ENCODE measurements around the gene TMEM203. TPM values are rescaled to one million over a fixed set of nuclear protein-coding genes. Genes with fewer than 3 reads are reported as not detected.

TMEM203 gene
- total and polyA plus RNA-seq, 2 of the 13 experiments (the other 11 are each of a cell fraction or from before 2014, with no cell fraction given): 23.4 to 36.7 TPM

DNA sequence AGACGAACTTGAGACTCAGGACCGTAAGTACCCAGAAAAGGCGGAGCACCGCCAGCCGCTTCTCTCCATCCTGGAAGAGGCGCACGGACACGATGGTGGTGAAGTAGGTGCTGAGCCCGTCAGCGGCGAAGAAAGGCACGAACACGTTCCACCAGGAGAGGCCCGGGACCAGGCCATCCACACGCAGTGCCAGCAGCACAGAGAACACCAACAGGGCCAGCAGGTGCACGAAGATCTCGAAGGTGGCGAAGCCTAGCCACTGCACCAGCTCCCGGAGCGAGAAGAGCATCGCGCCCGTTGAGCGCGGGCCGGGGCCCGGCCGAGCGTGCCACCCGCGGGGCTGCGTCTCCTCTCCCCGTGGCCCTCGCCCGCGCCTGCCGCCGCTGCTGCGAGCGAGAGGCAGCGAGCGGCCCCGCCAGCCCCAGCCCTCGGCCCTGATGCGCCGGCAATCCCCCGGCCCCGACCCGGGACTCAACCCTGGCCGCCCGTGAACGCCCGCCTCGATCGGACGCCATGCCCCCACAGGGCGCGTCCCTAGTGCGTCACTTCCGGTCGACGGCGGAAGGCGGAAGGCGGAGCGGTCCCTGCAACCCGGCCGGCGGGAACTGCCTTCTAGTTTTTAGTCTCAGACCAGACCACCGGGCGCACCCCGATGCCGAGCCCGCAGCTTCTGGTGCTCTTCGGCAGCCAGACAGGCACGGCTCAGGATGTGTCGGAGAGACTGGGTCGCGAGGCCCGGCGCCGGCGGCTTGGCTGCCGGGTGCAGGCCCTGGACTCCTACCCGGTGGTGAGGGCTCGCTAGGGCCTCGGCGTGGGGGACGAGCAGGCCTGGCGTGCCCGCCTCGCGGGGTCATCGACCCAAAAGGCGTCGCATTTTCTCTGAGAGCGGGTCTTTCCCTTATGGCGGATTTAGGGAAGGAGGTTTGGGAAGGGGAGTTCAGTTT lies at the start of gene TMEM203, which contains the start of gene NDOR1 (continued):
- 0 out of 2 replicates have a peak, but pooled peaks have one; percentile 41 for TF ChIP-seq ZNF234 (CRISPR knock-in tag; conservative IDR thresholded peaks at IDR 0.05)
- TF ChIP-seq, protein P1, sequence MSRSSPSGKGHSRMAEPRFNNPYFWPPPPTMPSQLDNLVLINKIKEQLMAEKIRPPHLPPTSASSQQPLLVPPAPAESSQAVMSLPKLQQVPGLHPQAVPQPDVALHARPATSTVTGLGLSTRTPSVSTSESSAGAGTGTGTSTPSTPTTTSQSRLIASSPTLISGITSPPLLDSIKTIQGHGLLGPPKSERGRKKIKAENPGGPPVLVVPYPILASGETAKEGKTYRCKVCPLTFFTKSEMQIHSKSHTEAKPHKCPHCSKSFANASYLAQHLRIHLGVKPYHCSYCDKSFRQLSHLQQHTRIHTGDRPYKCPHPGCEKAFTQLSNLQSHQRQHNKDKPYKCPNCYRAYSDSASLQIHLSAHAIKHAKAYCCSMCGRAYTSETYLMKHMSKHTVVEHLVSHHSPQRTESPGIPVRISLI (CRISPR knock-in tag; IDR thresholded peaks at IDR 0.05; ENCODE audit: borderline replicate concordance): no peak
- TF ChIP-seq, protein P2, sequence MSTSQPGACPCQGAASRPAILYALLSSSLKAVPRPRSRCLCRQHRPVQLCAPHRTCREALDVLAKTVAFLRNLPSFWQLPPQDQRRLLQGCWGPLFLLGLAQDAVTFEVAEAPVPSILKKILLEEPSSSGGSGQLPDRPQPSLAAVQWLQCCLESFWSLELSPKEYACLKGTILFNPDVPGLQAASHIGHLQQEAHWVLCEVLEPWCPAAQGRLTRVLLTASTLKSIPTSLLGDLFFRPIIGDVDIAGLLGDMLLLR (CRISPR knock-in tag; IDR thresholded peaks at IDR 0.05): peak; percentile 42; the same call in 1 of the 2 replicates
- no peak for TF ChIP-seq ZNF678 (CRISPR knock-in tag; IDR thresholded peaks at IDR 0.05)
- no peak for TF ChIP-seq TCF7L2 (IDR thresholded peaks at IDR 0.05; ENCODE audit: low read depth, low read length)
- TF ChIP-seq, protein P3, sequence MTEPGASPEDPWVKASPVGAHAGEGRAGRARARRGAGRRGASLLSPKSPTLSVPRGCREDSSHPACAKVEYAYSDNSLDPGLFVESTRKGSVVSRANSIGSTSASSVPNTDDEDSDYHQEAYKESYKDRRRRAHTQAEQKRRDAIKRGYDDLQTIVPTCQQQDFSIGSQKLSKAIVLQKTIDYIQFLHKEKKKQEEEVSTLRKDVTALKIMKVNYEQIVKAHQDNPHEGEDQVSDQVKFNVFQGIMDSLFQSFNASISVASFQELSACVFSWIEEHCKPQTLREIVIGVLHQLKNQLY (CRISPR knock-in tag; IDR thresholded peaks at IDR 0.05): no peak; the same call in 1 of the 2 replicates
- no peak for TF ChIP-seq GLI4 (CRISPR knock-in tag; IDR thresholded peaks at IDR 0.05; ENCODE audit: borderline replicate concordance)
- no peak for TF ChIP-seq PPARG (CRISPR knock-in tag; conservative IDR thresholded peaks at IDR 0.05)
- TF ChIP-seq FOXA3 (CRISPR knock-in tag; IDR thresholded peaks at IDR 0.05): peak; percentile 48; the same call in 1 of the 2 replicates
- TF ChIP-seq, protein P4, sequence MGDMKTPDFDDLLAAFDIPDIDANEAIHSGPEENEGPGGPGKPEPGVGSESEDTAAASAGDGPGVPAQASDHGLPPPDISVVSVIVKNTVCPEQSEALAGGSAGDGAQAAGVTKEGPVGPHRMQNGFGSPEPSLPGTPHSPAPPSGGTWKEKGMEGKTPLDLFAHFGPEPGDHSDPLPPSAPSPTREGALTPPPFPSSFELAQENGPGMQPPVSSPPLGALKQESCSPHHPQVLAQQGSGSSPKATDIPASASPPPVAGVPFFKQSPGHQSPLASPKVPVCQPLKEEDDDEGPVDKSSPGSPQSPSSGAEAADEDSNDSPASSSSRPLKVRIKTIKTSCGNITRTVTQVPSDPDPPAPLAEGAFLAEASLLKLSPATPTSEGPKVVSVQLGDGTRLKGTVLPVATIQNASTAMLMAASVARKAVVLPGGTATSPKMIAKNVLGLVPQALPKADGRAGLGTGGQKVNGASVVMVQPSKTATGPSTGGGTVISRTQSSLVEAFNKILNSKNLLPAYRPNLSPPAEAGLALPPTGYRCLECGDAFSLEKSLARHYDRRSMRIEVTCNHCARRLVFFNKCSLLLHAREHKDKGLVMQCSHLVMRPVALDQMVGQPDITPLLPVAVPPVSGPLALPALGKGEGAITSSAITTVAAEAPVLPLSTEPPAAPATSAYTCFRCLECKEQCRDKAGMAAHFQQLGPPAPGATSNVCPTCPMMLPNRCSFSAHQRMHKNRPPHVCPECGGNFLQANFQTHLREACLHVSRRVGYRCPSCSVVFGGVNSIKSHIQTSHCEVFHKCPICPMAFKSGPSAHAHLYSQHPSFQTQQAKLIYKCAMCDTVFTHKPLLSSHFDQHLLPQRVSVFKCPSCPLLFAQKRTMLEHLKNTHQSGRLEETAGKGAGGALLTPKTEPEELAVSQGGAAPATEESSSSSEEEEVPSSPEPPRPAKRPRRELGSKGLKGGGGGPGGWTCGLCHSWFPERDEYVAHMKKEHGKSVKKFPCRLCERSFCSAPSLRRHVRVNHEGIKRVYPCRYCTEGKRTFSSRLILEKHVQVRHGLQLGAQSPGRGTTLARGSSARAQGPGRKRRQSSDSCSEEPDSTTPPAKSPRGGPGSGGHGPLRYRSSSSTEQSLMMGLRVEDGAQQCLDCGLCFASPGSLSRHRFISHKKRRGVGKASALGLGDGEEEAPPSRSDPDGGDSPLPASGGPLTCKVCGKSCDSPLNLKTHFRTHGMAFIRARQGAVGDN (CRISPR knock-in tag; IDR thresholded peaks at IDR 0.05): peak; percentile 77
- TF ChIP-seq, protein P5, sequence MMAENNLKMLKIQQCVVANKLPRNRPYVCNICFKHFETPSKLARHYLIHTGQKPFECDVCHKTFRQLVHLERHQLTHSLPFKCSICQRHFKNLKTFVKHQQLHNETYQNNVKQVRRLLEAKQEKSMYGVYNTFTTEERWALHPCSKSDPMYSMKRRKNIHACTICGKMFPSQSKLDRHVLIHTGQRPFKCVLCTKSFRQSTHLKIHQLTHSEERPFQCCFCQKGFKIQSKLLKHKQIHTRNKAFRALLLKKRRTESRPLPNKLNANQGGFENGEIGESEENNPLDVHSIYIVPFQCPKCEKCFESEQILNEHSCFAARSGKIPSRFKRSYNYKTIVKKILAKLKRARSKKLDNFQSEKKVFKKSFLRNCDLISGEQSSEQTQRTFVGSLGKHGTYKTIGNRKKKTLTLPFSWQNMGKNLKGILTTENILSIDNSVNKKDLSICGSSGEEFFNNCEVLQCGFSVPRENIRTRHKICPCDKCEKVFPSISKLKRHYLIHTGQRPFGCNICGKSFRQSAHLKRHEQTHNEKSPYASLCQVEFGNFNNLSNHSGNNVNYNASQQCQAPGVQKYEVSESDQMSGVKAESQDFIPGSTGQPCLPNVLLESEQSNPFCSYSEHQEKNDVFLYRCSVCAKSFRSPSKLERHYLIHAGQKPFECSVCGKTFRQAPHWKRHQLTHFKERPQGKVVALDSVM (CRISPR knock-in tag; IDR thresholded peaks at IDR 0.05): no peak
- TF ChIP-seq ZBTB21 (CRISPR knock-in tag; IDR thresholded peaks at IDR 0.05): no peak
- TF ChIP-seq ZSCAN25 (CRISPR knock-in tag; IDR thresholded peaks at IDR 0.05): no peak; the same call in 1 of the 2 replicates
- no peak for TF ChIP-seq ZNF839 (CRISPR knock-in tag; IDR thresholded peaks at IDR 0.05; ENCODE audit: borderline replicate concordance)
- peak; percentile 59; the same call in 1 of the 2 replicates for TF ChIP-seq ZNF724P (CRISPR knock-in tag; IDR thresholded peaks at IDR 0.05; ENCODE audit: borderline replicate concordance)
- TF ChIP-seq, protein P6, sequence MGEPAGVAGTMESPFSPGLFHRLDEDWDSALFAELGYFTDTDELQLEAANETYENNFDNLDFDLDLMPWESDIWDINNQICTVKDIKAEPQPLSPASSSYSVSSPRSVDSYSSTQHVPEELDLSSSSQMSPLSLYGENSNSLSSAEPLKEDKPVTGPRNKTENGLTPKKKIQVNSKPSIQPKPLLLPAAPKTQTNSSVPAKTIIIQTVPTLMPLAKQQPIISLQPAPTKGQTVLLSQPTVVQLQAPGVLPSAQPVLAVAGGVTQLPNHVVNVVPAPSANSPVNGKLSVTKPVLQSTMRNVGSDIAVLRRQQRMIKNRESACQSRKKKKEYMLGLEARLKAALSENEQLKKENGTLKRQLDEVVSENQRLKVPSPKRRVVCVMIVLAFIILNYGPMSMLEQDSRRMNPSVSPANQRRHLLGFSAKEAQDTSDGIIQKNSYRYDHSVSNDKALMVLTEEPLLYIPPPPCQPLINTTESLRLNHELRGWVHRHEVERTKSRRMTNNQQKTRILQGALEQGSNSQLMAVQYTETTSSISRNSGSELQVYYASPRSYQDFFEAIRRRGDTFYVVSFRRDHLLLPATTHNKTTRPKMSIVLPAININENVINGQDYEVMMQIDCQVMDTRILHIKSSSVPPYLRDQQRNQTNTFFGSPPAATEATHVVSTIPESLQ (CRISPR knock-in tag; conservative IDR thresholded peaks at IDR 0.05): no peak
- no peak for TF ChIP-seq KAT2B (IDR thresholded peaks at IDR 0.05; ENCODE audit: borderline replicate concordance, low read depth, low read length)
